Endometrium (tissue), 2 donors: Measurements from ENCODE around the gene DPP4.

Experiments
- FAIRE-seq: peaks from 2 replicates; lab custom pipeline; 2012; peaks lifted over from hg19 to GRCh38; lab: Jason Lieb, UNC
- donor health status: control.
- donor health status: control.

The DPP4 gene

GRCh38 chr2:162085090-162085891, 11.3 kb upstream of the DPP4 start:
- FAIRE-seq = no peak

- no peak for FAIRE-seq
Observed at GRCh38 chr2:162084536-162084935, 10.5 kb upstream of the DPP4 start.

GRCh38 chr2:162082681-162083080, 8.7 kb upstream of the DPP4 start:
- FAIRE-seq = no peak

GRCh38 chr2:162082036-162082435, 8.0 kb upstream of the DPP4 start:
- no peak for FAIRE-seq

GRCh38 chr2:162079514-162079913, 5.5 kb upstream of the DPP4 start:
- no peak for FAIRE-seq

GRCh38 chr2:162075689-162076132, 1.7 kb upstream of the DPP4 start:
- no peak for FAIRE-seq

GRCh38 chr2:162074928-162075688, 1.1 kb upstream of the DPP4 start:
- FAIRE-seq = no peak

GRCh38 chr2:162074632-162074895, 549 bp upstream of the DPP4 start:
- FAIRE-seq = no peak

GRCh38 chr2:162072976-162073887, 783 bp downstream of the DPP4 start:
- no peak for FAIRE-seq

GRCh38 chr2:162072181-162072702, 1.8 kb downstream of the DPP4 start:
- FAIRE-seq = no peak

GRCh38 chr2:162071001-162071400, 3.0 kb downstream of the DPP4 start:
- FAIRE-seq = no peak

- FAIRE-seq = no peak
Observed at GRCh38 chr2:162070228-162070936, 3.6 kb downstream of the DPP4 start.

GRCh38 chr2:162069267-162069903, 4.6 kb downstream of the DPP4 start:
- FAIRE-seq = no peak

GRCh38 chr2:162067596-162067995, 6.4 kb downstream of the DPP4 start:
- FAIRE-seq = no peak

GRCh38 chr2:162065767-162066166, 8.2 kb downstream of the DPP4 start:
- FAIRE-seq = no peak

- FAIRE-seq = no peak
Observed at GRCh38 chr2:162063899-162064298, 10.1 kb downstream of the DPP4 start.

GRCh38 chr2:162063281-162063680, 10.7 kb downstream of the DPP4 start:
- no peak for FAIRE-seq

GRCh38 chr2:162062559-162062958, 11.5 kb downstream of the DPP4 start:
- no peak for FAIRE-seq

- FAIRE-seq = no peak
Observed at GRCh38 chr2:162061021-162061420, 13.0 kb downstream of the DPP4 start.

GRCh38 chr2:162060532-162060931, 13.5 kb downstream of the DPP4 start:
- no peak for FAIRE-seq

- no peak for FAIRE-seq
Observed at GRCh38 chr2:162058973-162059668, 14.9 kb downstream of the DPP4 start.
